Smooth muscle cell (in vitro differentiated cells): Measurements from ENCODE around the gene TAAR8. TPM values are rescaled to one million over a fixed set of nuclear protein-coding genes. Genes with fewer than 3 reads are reported as not detected.
"Not testable (repeated sequence)": the region's sequence is repeated elsewhere in the genome, so short reads cannot be mapped to it uniquely, and the experiment has no call there.

Experiments used
- DNase-seq: peaks from one replicate; lab custom pipeline; 2025; ENCODE audit not compliant: unreplicated experiment; lab: John Stamatoyannopoulos, UW
- H2AFZ ChIP-seq: fragments of 200-600 bp; sonication (generic); 2 replicates; pipeline ENCODE4 v1.6.0; 2016; ENCODE audit warnings: antibody characterized with exemption, low read depth, mild to moderate bottlenecking
- H3F3A ChIP-seq: fragments of 200-600 bp; sonication (generic); 2 replicates; pipeline ENCODE4 v1.6.0; 2017; ENCODE audit warnings: antibody characterized with exemption, low read depth
- H3K27ac ChIP-seq: fragments of 200-600 bp; sonication (generic); 2 replicates; pipeline ENCODE4 v1.5.1; 2016; ENCODE audit warnings: low read depth, mild to moderate bottlenecking
- H3K27me3 ChIP-seq: fragments of 200-600 bp; sonication (generic); 2 replicates; pipeline ENCODE4 v1.6.1; 2016; ENCODE audit warnings: low read depth, mild to moderate bottlenecking
- H3K36me3 ChIP-seq: fragments of 200-600 bp; sonication (generic); 2 replicates; pipeline ENCODE4 v1.5.1; 2016; ENCODE audit warnings: low read depth
- H3K4me1 ChIP-seq: fragments of 200-600 bp; sonication (generic); 2 replicates; pipeline ENCODE4 v1.5.1; 2016; ENCODE audit warnings: low read depth
- H3K4me2 ChIP-seq: fragments of 200-600 bp; sonication (generic); 2 replicates; pipeline ENCODE4 v1.6.0; 2016; ENCODE audit warnings: mild to moderate bottlenecking
- H3K4me3 ChIP-seq: fragments of 200-600 bp; sonication (generic); 2 replicates; pipeline ENCODE4 v1.5.1; 2016; ENCODE audit warnings: mild to moderate bottlenecking
- H3K79me2 ChIP-seq: fragments of 200-600 bp; sonication (generic); 2 replicates; pipeline ENCODE4 v1.6.0; 2016; ENCODE audit warnings: low read depth, mild to moderate bottlenecking
- H3K9ac ChIP-seq: fragments of 200-600 bp; sonication (generic); 2 replicates; pipeline ENCODE4 v1.6.0; 2016; ENCODE audit warnings: low read depth
- H3K9me3 ChIP-seq: fragments of 200-600 bp; sonication (generic); replicated peaks from 2 replicates; pipeline ENCODE4 v1.5.1; 2016; ENCODE audit warnings: low read depth
- H4K20me1 ChIP-seq: fragments of 200-600 bp; sonication (generic); 2 replicates; pipeline ENCODE4 v1.6.0; 2016; ENCODE audit warnings: low read depth
- WGBS: methylation state at CpG from one replicate; pipeline ENCODE4 v1.1.7; 2016; ENCODE audit warnings: low lambda C conversion rate; 5-methylcytosine and 5-hydroxymethylcytosine counted together
- polyA plus RNA-seq: library from polyadenylated mRNA; unstranded; fragments of >200 nt; fragmentation: Nextera tagmentation; extraction: Ambion mirVana; gene quantifications from 2 replicates; pipeline ENCODE4 v1.2.1, GENCODE V29; 2016
- total RNA-seq: library from RNA; depleted of rRNA; stranded (reverse); fragments of >200 nt; gene quantifications from 2 replicates; pipeline ENCODE4 v1.2.3, GENCODE V29; 2014
- TF ChIP-seq, protein P1 (sequence below): fragments of 200-600 bp; sonication (generic); IDR thresholded peaks from 2 replicates; pipeline ENCODE4 v1.5.1; 2017; ENCODE audit warnings: borderline replicate concordance, mild to moderate bottlenecking, antibody characterized with exemption; ENCODE audit not compliant: insufficient read depth, poor library complexity, severe bottlenecking

The TAAR8 gene
- total and polyA plus RNA-seq, 2 experiments from 2014 or later, result not detected

DNA sequence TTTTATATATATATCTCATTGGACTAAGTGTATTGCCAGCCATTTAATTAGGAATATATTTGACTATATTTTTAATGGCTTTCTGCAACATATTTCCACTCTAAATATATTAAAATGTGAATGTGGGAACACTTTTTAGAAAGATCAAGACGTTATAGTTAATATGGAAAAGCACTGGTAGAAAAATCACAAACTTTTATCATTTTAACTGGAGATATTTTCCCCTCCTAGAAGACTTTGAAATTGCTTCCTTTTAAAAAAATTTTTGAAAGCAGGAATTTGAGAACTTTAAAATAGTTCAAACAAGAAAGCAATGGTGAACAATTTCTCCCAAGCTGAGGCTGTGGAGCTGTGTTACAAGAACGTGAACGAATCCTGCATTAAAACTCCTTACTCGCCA is 14.5 kb upstream of the TAAR8 start, which contains the start of gene TAAR9:
Gene TAAR9 (plus strand): TSS at position 301 of the 400 bp plus-strand sequence. CDS start 13 bp downstream, at position 314.
- peaks cover 22% of the 10 kb centered on the region for H3K27me3 ChIP-seq
- DNase-seq, result no peak
- no peaks in the 10 kb centered on the region for H3F3A ChIP-seq

DNA sequence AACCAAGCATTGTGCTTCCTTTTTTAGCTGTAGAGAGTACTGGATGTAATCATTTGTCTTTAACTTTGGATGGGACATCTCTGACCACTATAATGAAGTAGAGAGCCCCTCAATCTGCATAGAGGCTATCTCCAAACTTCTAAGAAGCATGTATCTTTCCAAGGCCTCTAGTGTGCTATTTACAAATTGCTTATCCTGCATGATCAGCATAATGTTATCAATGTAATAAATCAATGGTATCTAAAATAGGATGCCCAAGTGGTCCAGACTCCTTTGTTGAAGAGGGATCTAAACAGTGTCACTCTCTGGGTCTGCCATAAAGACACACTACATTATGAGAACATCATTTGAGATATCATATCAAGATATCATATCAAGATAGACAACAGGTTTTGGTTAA is 7.6 kb upstream of the TAAR8 start:
- H3K36me3 ChIP-seq, result no peaks in the 10 kb centered on the region
- no peaks in the 10 kb centered on the region for H3F3A ChIP-seq
- no peaks in the 10 kb centered on the region for H3K4me1 ChIP-seq
- H3K9ac ChIP-seq, result no peak overlapping the region
- no peak overlapping the region for H3K4me2 ChIP-seq
- no peak overlapping the region for H3K4me3 ChIP-seq
- TF ChIP-seq, protein P1, sequence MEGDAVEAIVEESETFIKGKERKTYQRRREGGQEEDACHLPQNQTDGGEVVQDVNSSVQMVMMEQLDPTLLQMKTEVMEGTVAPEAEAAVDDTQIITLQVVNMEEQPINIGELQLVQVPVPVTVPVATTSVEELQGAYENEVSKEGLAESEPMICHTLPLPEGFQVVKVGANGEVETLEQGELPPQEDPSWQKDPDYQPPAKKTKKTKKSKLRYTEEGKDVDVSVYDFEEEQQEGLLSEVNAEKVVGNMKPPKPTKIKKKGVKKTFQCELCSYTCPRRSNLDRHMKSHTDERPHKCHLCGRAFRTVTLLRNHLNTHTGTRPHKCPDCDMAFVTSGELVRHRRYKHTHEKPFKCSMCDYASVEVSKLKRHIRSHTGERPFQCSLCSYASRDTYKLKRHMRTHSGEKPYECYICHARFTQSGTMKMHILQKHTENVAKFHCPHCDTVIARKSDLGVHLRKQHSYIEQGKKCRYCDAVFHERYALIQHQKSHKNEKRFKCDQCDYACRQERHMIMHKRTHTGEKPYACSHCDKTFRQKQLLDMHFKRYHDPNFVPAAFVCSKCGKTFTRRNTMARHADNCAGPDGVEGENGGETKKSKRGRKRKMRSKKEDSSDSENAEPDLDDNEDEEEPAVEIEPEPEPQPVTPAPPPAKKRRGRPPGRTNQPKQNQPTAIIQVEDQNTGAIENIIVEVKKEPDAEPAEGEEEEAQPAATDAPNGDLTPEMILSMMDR, result no peak
- H3K27me3 ChIP-seq, result peaks cover 11% of the 10 kb centered on the region
- no peak overlapping the region for H3K27ac ChIP-seq
- H3K79me2 ChIP-seq, result no peaks in the 10 kb centered on the region
- H2AFZ ChIP-seq, result no peak overlapping the region
- no peak for DNase-seq
- no peaks in the 10 kb centered on the region for H3K9me3 ChIP-seq
- no peaks in the 10 kb centered on the region for H4K20me1 ChIP-seq

More for the DNA sequence above, 14.5 kb upstream of the TAAR8 start, which contains the start of gene TAAR9:
- no peak within 1 kb of the TSS for H3K27ac ChIP-seq
- H4K20me1 ChIP-seq, result no peaks in the 10 kb centered on the region
- no peak within 1 kb of the TSS for H3K4me2 ChIP-seq
- WGBS, result 84% methylated on average over 4 of the region's 4 CpGs
- H3K9ac ChIP-seq, result no peak within 1 kb of the TSS
- H3K9me3 ChIP-seq, result no peaks in the 10 kb centered on the region
- no peak within 1 kb of the TSS for H3K4me3 ChIP-seq
- H3K79me2 ChIP-seq, result no peaks in the 10 kb centered on the region
- TF ChIP-seq, protein P1, result no peak
- H3K36me3 ChIP-seq, result no peaks in the 10 kb centered on the region
- H3K4me1 ChIP-seq, result no peaks in the 10 kb centered on the region
- H2AFZ ChIP-seq, result no peak within 1 kb of the TSS

DNA sequence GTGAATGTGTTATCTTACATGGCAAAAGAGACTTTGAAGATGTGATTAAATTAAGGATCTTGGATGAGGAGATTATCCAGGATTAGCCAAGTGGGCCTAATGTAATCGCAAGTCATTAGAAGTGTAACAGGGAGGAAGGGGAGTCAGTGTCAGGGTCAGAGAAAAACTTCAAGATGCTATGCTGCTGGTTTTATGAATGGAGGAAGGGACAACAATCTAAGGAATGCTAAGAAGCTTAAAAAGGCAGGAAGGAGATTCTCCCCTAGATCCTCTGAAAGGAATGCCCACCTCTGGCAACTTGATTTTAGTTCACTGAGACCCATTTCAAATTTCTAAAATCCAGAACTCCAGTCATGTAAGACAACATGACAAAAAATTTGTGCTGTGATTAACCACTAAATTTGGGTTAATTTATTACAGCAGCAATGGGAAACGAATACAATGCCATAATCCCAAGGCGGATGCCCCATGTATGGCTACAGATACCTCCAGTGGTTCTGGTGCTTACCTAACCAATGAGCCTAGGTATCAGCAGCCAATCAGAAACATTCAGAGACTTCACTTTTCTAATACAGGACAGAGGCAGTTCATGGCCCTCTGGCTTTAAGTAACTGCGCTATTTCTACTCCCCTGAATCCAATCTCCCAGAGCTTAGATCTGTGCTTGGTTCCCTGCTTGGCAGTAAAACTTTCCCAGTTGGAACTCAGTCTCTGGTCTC is 3.6 kb upstream of the TAAR8 start:
- Histone ChIP-seq H2AFZ (no peak overlapping the region), H4K20me1 (no peaks in the 10 kb centered on the region), H3K9me3 (no peaks in the 10 kb centered on the region), H3K9ac (no peak overlapping the region), H3K4me2 (no peak overlapping the region), H3K27me3 (no peaks in the 10 kb centered on the region), H3K79me2 (no peaks in the 10 kb centered on the region), H3K4me1 (no peaks in the 10 kb centered on the region), H3K27ac (no peak overlapping the region), H3F3A (no peaks in the 10 kb centered on the region), H3K36me3 (no peaks in the 10 kb centered on the region), H3K4me3 (no peak overlapping the region)
- 87% methylated on average over 4 of the region's 4 CpGs for WGBS
- TF ChIP-seq, protein P1, result no peak
- DNase-seq, result no peak

DNA sequence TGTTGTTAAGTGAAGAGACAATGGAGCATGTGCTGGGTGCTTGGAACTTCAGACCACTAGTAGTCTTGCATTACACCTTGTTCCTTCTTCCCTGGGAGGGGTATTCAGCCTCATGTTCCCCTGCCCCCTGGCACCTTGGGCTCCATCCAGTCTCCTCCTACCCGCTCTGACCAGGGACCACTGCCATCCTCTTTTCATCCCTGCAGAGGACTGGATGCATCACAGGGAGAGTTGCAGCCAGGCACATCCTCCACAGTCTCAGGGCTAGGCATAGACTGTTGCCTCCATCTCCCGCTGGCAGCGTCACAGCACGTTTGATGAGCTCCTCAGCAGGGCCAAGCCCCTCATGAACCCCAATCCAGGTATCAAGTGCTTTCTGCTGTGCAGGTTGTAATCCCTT is 1.3 kb upstream of the TAAR8 start:
- 86% methylated on average over 4 of the region's 4 CpGs for WGBS

DNA sequence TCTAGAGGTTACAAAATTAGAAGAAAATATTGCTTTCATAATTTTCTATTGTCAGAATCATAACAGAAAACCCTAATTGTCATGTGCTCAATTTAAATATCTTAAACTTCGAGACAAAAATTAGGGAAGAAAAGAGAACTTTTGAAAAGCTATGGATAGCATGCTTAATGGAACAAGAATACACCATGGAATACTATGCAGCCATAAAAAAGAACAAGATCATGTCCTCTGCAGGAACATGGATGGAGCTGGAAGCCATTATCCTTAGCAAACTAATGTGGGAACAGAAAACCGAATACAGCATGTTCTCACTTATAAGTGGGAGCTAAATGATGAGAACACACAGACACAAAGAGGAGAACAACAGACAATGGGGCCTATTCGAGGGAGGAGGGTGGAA is 7.6 kb downstream of the TAAR8 start:
- H3K27ac ChIP-seq, H3K9ac ChIP-seq, H2AFZ ChIP-seq, DNase-seq, H3K9me3 ChIP-seq, H3K4me3 ChIP-seq, H4K20me1 ChIP-seq, H3K36me3 ChIP-seq, H3K4me1 ChIP-seq, H3K4me2 ChIP-seq, H3K79me2 ChIP-seq, H3F3A ChIP-seq: not testable (repeated sequence)
- WGBS, result 86% methylated on average over 3 of the region's 3 CpGs
- peaks cover 13% of the 10 kb centered on the region for H3K27me3 ChIP-seq

More for the DNA sequence above, 1.3 kb upstream of the TAAR8 start:
- DNase-seq, result no peak
- H3F3A ChIP-seq, result no peaks in the 10 kb centered on the region
- no peak overlapping the region for H3K4me2 ChIP-seq
- no peak overlapping the region for H3K9ac ChIP-seq
- H3K27ac ChIP-seq, result no peak overlapping the region
- H3K9me3 ChIP-seq, result no peaks in the 10 kb centered on the region
- no peaks in the 10 kb centered on the region for H4K20me1 ChIP-seq
- no peaks in the 10 kb centered on the region for H3K4me1 ChIP-seq
- TF ChIP-seq, protein P1, result no peak
- H2AFZ ChIP-seq, result no peak overlapping the region
- H3K27me3 ChIP-seq, result no peaks in the 10 kb centered on the region
- no peaks in the 10 kb centered on the region for H3K79me2 ChIP-seq
- H3K4me3 ChIP-seq, result no peak overlapping the region
- H3K36me3 ChIP-seq, result no peaks in the 10 kb centered on the region
